ENCODE data around the gene AGAP1.

DNA sequence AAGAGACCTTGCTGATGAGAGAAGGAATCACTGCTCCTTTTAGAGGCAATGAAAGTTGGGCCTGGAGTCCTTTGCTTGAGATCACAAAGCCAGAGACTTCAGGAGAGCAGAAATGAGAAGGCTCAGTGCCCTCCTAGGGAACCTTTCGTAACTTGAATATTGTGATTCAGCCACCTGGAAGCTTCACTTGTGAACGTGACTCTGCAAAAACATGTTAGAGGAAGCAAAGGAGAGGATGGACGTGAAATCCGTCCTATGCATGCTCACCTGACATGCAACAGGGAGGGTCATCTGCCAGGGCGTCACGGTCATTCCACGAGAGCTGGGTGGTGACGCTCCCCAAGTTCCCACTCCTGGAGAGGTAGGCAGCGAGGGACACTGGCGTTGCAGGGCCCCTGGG lies 243.6 kb downstream of the AGAP1 start:
- TF ChIP-seq CTCF (IDR thresholded peaks at IDR 0.05), result no peak
- no peak for TF ChIP-seq EZH2 (IDR thresholded peaks at IDR 0.05)
- no peak for TF ChIP-seq EZH2phosphoT487 (IDR thresholded peaks at IDR 0.05)

Measured in neural progenitor cell (in vitro differentiated cells).